ENCODE data around the gene ZNF367.

ZNF367 gene

DNA sequence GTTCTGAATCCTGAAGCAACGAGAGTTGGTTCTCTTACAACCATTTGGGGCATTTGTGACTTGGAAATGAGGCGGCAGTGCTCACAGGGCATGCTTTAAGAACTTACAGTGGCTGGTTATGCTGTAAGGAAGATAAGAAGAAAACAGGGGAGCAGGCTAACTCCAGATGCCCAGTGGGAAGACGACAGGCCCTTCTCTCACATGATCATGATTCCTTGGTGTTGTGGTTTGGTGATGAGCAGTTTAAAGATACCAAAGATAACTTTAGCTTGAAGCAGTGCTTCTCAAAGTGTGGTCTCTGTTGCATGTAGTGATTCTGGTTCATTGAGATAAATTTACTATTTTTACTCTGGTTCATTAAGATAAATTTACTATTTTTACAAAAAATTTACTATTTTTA lies 29.2 kb upstream of the ZNF367 start:
- Histone ChIP-seq H3K27me3 (ENCODE audit: insufficient read depth, low read length) (peaks cover 3% of the 10 kb centered on the region; the same call in 1 of the 2 replicates), H3K9ac (ENCODE audit: low read length) (no peak overlapping the region), H3K4me3 (ENCODE audit: low read depth, low read length, poor library complexity, severe bottlenecking) (no peak overlapping the region), H4K20me1 (ENCODE audit: insufficient read depth, low read length) (no peaks in the 10 kb centered on the region), H3F3A (ENCODE audit: insufficient read depth, low read length) (no peaks in the 10 kb centered on the region), H3K36me3 (ENCODE audit: insufficient read depth, low read length) (no peaks in the 10 kb centered on the region), H3K79me2 (ENCODE audit: insufficient read depth, low read length) (no peaks in the 10 kb centered on the region), H3K4me1 (ENCODE audit: insufficient read depth, low read length, severe bottlenecking) (peaks cover 16% of the 10 kb centered on the region), H2AFZ (ENCODE audit: low read length) (no peak overlapping the region), H3K9me3 (ENCODE audit: low read length) (no peaks in the 10 kb centered on the region), H3K9me2 (ENCODE audit: low read depth, low read length) (no peaks in the 10 kb centered on the region), H3K27ac (ENCODE audit: low read depth, low read length, poor library complexity, severe bottlenecking) (no peak overlapping the region), H3K4me2 (ENCODE audit: low read length) (no peak overlapping the region)
- TF ChIP-seq EZH2 (IDR thresholded peaks at IDR 0.05; ENCODE audit: borderline replicate concordance, low read length), result no peak
- TF ChIP-seq, protein P1, sequence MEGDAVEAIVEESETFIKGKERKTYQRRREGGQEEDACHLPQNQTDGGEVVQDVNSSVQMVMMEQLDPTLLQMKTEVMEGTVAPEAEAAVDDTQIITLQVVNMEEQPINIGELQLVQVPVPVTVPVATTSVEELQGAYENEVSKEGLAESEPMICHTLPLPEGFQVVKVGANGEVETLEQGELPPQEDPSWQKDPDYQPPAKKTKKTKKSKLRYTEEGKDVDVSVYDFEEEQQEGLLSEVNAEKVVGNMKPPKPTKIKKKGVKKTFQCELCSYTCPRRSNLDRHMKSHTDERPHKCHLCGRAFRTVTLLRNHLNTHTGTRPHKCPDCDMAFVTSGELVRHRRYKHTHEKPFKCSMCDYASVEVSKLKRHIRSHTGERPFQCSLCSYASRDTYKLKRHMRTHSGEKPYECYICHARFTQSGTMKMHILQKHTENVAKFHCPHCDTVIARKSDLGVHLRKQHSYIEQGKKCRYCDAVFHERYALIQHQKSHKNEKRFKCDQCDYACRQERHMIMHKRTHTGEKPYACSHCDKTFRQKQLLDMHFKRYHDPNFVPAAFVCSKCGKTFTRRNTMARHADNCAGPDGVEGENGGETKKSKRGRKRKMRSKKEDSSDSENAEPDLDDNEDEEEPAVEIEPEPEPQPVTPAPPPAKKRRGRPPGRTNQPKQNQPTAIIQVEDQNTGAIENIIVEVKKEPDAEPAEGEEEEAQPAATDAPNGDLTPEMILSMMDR (IDR thresholded peaks at IDR 0.05; ENCODE audit: low read length), result no peak

DNA sequence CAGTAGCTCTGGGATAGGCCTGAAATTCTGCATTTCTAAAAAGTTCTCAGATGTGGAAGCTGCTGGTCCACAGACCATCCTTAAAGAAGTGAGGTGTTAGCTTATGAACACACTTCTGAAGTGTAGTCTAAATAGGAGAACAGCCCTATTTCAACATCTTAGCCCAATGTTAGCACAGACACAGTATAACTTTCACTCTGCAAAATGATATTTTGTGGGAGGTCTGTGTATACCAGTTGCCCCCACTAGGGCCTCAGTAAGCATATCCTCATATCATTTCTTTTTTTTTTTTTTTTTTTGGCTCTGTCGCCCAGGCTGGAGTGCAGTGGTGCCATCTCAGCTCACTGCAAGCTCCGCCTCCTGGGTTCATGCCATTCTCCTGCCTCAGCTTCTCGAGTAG lies 24.3 kb upstream of the ZNF367 start:
- Histone ChIP-seq H2AFZ (ENCODE audit: low read length) (no peak overlapping the region), H4K20me1 (ENCODE audit: insufficient read depth, low read length) (no peaks in the 10 kb centered on the region), H3K4me3 (ENCODE audit: low read depth, low read length, poor library complexity, severe bottlenecking) (no peak overlapping the region), H3K36me3 (ENCODE audit: insufficient read depth, low read length) (no peaks in the 10 kb centered on the region), H3K27ac (ENCODE audit: low read depth, low read length, poor library complexity, severe bottlenecking) (no peak overlapping the region), H3K9me3 (ENCODE audit: low read length) (0 out of 2 replicates have a peak, but pooled peaks cover 2% of the 10 kb centered on the region), H3K4me1 (ENCODE audit: insufficient read depth, low read length, severe bottlenecking) (no peaks in the 10 kb centered on the region), H3K27me3 (ENCODE audit: insufficient read depth, low read length) (no peaks in the 10 kb centered on the region), H3K79me2 (ENCODE audit: insufficient read depth, low read length) (no peaks in the 10 kb centered on the region), H3F3A (ENCODE audit: insufficient read depth, low read length) (no peaks in the 10 kb centered on the region), H3K4me2 (ENCODE audit: low read length) (no peak overlapping the region), H3K9me2 (ENCODE audit: low read depth, low read length) (no peaks in the 10 kb centered on the region), H3K9ac (ENCODE audit: low read length) (no peak overlapping the region)
- TF ChIP-seq, protein P1 (IDR thresholded peaks at IDR 0.05; ENCODE audit: low read length), result no peak
- no peak for TF ChIP-seq EZH2 (IDR thresholded peaks at IDR 0.05; ENCODE audit: borderline replicate concordance, low read length)

DNA sequence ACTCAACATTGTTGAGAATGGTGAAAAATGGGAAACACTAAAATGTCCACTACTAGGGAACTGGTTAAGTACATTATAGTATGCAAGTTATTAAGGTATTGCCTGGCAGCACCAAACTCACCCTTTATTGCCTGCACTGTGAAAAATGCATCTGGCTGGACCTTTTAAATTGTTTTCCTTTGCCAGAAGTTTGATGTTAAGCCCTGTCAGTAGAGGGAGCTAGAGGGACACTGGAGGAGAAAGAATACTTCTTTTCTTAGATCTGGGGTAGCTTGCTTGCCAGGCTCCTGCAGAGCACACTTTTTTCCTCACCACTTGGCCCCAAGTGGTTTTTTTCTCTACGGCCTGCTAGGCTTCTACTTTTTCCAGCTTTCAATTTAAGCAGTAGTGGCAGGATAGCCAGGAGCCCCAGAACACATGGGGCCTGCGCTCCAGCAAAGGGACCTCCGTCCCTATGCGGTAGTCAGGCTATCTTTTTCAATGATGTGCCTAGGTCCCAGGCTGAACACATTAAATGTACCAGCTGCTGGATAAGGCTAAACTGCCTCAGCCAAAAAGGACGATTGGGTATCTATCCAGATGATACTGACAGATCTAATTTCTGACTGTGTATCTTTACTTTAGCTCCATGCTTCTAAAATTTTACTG lies 23.8 kb upstream of the ZNF367 start:
- Histone ChIP-seq H3K9ac (ENCODE audit: low read length) (no peak overlapping the region), H3K9me2 (ENCODE audit: low read depth, low read length) (no peaks in the 10 kb centered on the region), H3K36me3 (ENCODE audit: insufficient read depth, low read length) (no peaks in the 10 kb centered on the region), H3K9me3 (ENCODE audit: low read length) (0 out of 2 replicates have a peak, but pooled peaks cover 2% of the 10 kb centered on the region), H3F3A (ENCODE audit: insufficient read depth, low read length) (no peaks in the 10 kb centered on the region), H3K27me3 (ENCODE audit: insufficient read depth, low read length) (no peaks in the 10 kb centered on the region), H3K4me3 (ENCODE audit: low read depth, low read length, poor library complexity, severe bottlenecking) (no peak overlapping the region), H2AFZ (ENCODE audit: low read length) (no peak overlapping the region), H4K20me1 (ENCODE audit: insufficient read depth, low read length) (no peaks in the 10 kb centered on the region), H3K27ac (ENCODE audit: low read depth, low read length, poor library complexity, severe bottlenecking) (no peak overlapping the region), H3K79me2 (ENCODE audit: insufficient read depth, low read length) (no peaks in the 10 kb centered on the region), H3K4me2 (ENCODE audit: low read length) (no peak overlapping the region), H3K4me1 (ENCODE audit: insufficient read depth, low read length, severe bottlenecking) (no peaks in the 10 kb centered on the region)
- TF ChIP-seq, protein P1 (IDR thresholded peaks at IDR 0.05; ENCODE audit: low read length), result peak; percentile 66
- no peak for TF ChIP-seq EZH2 (IDR thresholded peaks at IDR 0.05; ENCODE audit: borderline replicate concordance, low read length)

All from OCI-LY1 (cell line).